GM12892 (cell line): ENCODE measurements around the gene COL19A1.
"Not testable (repeated sequence)": the region's sequence is repeated elsewhere in the genome, so short reads cannot be mapped to it uniquely, and the experiment has no call there.

ENCODE experiments used
- DNase-seq: peaks from one replicate; pipeline ENCODE4 v3.0.0; 2011; ENCODE audit not compliant: insufficient read length
- FAIRE-seq: peaks from 2 replicates; lab custom pipeline; 2011; peaks lifted over from hg19 to GRCh38; lab: Jason Lieb, UNC
- POLR2A ChIP-seq: IDR thresholded peaks from 2 replicates; pipeline ENCODE4 v1.6.1; 2011; ENCODE audit warnings: low read depth, low read length, control low read depth
- POLR2AphosphoS5 ChIP-seq: IDR thresholded peaks from 2 replicates; pipeline ENCODE4 v1.6.1; 2011; ENCODE audit warnings: low read depth, low read length, control low read depth
- TAF1 ChIP-seq: IDR thresholded peaks from 2 replicates; pipeline ENCODE4 v1.6.1; 2011; ENCODE audit warnings: low read depth, mild to moderate bottlenecking, control low read depth, low read length, borderline replicate concordance

The COL19A1 gene

DNA sequence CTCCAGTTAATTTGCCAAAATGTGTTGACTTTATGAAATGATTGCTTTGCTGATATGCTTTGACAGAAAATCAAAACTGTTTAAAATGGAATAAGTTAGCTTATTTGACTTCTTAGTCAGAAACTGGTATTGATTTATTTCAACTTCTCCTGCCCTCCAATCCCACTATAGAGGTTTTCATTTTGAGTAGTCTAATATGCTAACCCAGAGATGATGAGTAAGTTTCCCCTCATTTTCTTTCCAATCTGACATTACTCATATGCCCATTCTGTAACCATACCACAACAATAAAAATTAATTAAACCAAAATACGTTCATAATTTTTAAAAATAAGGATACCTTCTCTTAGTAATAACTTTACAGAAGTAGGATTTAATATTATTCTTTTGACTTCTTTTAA is 78.8 kb downstream of the COL19A1 start:
- TF ChIP-seq TAF1: no peak
- no peak for TF ChIP-seq POLR2AphosphoS5
- TF ChIP-seq POLR2A: no peak
- DNase-seq (no peak), FAIRE-seq (no peak)

- no peak for TF ChIP-seq TAF1
- TF ChIP-seq POLR2A: no peak
- TF ChIP-seq POLR2AphosphoS5: no peak
- DNase-seq: no peak
- FAIRE-seq: no peak
These were observed 82.2 kb downstream of the COL19A1 start for GRCh38 chr6:69948479-69949114.

- DNase-seq: no peak
- TF ChIP-seq POLR2AphosphoS5: no peak
- TF ChIP-seq POLR2A: no peak
These were observed 87.1 kb downstream of the COL19A1 start for GRCh38 chr6:69953491-69953890.

DNA sequence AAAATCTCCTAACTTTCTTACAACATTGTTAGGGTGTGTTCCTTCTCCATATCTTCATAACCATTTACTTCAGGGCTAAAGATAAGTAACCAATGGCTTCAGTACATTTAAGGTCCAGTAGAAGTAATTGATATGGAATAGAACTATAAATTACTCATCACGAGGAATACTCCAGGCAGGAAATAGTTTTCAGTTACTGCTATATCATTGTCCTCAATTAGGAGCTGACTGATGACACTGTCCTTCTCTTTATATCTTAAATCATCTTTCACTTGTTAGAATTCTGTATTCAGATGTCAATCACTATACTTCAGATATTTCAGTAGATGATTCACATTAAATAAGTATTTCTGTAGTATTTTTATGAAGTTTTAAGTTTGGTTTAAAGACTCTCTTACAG is 88.4 kb downstream of the COL19A1 start:
- FAIRE-seq (no peak), DNase-seq (no peak)
- TF ChIP-seq POLR2A (no peak), TAF1 (no peak), POLR2AphosphoS5 (no peak)

More at GRCh38 chr6:69953491-69953890, 87.1 kb downstream of the COL19A1 start:
- no peak for FAIRE-seq

DNA sequence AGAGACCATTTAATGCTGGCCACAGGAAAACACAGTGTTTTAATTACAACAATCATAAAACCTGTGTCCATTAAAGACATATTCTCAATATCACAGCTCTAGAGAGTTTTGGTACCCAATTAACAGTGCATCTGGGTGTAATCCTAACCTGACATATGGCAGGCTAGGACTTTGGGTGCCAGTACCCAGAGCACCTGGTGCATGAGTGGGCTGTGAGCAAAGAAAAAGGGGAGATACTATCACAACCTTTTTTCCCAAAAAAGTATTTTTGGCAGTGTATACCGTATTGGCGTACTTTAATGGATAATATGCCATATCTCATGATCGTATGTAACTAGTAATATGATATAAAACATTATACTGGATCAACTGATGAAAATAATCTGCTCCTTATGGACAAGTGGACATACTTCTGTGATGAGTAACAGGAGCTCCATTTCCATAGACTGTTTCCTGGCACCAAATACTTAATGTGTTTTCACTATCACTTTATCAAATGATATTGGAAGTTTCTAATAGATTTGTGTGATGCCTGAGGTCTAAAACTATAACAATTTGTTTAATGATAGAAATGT is 91.7 kb downstream of the COL19A1 start:
- TF ChIP-seq POLR2A: no peak
- no peak for TF ChIP-seq TAF1
- TF ChIP-seq POLR2AphosphoS5: no peak
- FAIRE-seq (no peak), DNase-seq (no peak)

GRCh38 chr6:69958978-69959377 is 92.6 kb downstream of the COL19A1 start:
- DNase-seq (no peak), FAIRE-seq (no peak)
- no peak for TF ChIP-seq TAF1
- TF ChIP-seq POLR2A: no peak
- no peak for TF ChIP-seq POLR2AphosphoS5

DNA sequence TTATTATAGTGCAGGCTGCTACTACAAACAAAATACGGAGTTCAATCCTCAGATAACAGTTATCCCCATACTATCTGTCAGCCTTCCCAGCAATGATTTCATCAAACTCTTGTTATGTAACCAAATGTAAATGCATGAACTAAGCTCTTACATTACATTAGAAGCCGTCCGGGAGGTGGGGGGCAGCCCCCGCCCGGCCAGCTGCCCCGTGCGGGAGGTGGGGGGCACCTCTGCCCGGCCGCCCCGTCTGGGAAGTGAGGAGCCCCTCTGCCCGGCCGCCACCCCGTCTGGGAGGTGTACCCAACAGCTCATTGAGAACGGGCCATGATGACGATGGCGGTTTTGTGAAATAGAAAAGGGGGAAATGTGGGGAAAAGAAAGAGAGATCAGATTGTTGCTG is 99.6 kb downstream of the COL19A1 start:
- not testable (repeated sequence) for FAIRE-seq, DNase-seq

DNA sequence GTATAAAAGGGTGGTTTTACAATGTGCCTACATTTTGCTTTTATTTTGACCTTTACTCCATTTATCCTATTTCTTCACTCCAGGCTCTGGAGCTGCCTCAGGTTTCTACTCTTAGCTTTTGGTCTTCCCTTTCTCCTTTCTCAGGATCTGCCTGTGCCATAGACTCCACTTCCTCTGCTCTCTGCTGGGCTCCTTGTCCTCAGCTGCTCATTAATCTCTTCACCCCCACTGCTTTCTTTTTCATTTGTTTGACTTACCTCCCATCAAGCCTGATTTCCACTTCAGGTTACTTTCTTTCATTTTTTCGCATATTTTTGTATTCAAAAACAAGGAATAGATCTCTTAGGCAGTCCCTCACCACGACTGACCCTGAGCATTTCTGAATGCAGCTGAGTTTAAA is 106.8 kb downstream of the COL19A1 start:
- DNase-seq (no peak), FAIRE-seq (no peak)
- TF ChIP-seq POLR2A: no peak
- no peak for TF ChIP-seq TAF1
- TF ChIP-seq POLR2AphosphoS5: no peak

DNA sequence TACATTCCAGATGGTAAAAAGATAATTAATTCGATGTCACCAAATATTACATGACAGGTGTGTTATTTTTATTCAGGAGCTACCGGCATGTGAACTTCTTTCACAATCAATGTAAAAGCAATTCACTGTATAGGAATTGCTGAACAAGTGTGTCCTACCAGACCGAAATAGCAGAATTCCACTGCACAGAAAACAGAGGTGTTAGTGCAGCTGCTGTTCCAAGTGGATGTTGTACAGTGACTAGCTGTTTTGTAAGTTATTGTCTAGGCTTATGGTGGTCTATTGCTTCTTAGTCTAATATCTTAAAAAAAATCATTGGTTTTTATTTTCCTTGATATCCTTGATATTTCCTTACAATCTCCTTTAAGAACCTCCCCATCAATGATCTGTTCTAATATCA is 107.4 kb downstream of the COL19A1 start:
- no peak for FAIRE-seq
- TF ChIP-seq POLR2AphosphoS5: no peak
- no peak for TF ChIP-seq TAF1
- TF ChIP-seq POLR2A: no peak
- DNase-seq: no peak

DNA sequence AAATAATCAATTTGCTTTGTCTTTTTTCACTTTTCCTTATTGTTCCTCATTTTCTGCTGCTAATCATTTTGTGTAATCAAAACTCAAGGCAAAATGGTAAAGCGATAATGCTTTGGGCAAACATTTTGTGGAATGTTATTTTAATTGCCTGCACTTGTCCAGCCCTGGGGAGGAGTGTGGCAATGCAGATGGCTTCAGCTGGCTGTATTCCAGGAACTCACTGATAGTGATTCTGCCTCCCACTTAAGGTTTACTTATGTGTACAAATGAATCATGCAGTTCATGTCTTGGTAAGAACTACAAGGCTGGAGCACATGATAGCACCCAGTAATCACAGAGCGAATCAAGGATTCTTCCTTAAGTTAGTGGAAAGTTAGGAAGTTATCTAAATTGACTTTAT is 107.8 kb downstream of the COL19A1 start:
- DNase-seq: no peak
- FAIRE-seq: no peak
- TF ChIP-seq POLR2AphosphoS5 (no peak), TAF1 (no peak), POLR2A (no peak)

DNA sequence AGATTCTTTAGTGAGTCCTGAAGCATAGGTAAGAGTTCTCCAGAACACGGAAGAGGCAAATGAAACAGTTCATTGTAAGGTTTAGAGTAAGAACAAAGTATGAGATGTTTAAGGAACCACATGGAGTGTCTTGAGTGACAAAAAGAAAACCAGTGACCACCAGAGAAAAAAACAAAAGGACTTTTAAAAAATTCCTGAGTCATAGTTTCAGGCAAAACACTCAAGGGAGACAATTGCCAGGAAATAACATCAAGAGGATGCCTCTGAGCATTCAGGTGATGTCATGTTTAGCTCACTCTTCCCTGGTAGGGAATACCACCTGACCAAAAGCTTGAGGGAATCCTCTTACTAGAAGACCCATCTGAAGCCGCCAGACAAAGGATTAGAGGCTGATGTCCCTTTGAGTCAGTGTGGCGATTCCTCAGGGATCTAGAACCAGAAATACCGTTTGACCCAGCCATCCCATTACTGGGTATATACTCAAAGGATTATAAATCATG is 110.3 kb downstream of the COL19A1 start:
- FAIRE-seq: no peak
- no peak for DNase-seq
- TF ChIP-seq POLR2AphosphoS5 (no peak), TAF1 (no peak), POLR2A (no peak)

DNA sequence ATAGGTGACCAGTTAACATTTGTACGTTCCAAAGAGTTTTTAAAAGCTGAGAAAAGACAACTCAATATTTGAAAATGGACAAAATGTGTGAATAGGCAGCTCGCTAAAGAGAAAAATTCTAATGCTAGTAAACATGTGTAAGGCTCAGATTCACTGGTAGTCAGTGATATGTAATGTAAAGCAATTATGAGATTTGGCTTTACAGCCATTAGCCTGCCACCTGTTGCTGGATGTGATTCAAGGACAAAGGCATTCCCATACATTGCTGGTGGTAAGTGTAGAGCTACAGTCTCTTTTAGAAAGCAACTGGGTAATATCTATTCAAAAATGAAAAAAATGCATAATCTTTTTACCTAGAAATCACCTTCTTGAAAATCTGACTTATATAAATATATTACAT is 114.3 kb downstream of the COL19A1 start:
- no peak for DNase-seq
- TF ChIP-seq POLR2A: no peak
- TF ChIP-seq TAF1: no peak
- no peak for TF ChIP-seq POLR2AphosphoS5
- no peak for FAIRE-seq

DNA sequence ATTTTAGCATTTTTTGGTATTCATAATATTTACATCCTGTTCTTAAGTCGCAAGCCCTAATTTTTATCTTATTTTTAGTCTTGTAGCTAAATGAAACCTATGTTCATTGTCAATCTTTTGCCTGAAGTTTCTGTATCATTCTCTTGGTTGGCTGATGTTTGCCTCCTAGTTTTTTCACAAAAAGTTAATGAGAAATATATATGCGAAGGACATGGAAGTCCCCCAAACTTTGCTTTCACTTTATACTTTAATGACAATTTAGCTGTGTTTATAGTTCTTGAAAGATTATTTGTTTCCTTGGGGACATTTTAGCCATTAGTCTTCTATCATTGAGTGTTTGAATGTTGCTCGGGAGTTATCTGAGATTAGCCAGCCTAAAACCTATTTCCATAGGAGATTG is 118.2 kb downstream of the COL19A1 start:
- no peak for TF ChIP-seq POLR2A
- no peak for TF ChIP-seq TAF1
- no peak for TF ChIP-seq POLR2AphosphoS5

DNA sequence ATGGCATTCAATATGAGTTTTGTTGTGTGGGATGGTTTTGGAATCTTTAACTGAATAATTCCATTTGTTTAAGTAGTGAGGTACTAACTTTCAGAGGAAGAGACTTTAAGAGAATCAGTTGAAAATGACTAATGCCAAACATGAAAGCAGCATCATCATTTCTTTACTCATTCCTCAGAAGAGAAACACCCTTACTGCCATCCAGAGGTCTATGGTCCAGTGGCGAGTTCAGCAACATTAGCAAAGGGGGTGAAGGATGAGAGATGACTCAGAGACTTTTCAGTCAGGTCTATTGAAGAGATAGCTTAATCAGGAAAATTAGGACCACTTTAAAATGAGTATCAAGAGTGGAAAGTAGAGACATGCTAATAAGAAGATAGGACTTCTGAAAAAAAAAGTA is 118.8 kb downstream of the COL19A1 start:
- DNase-seq (no peak), FAIRE-seq (no peak)
- no peak for TF ChIP-seq POLR2AphosphoS5
- TF ChIP-seq POLR2A: no peak
- no peak for TF ChIP-seq TAF1

More for the DNA sequence above, 118.2 kb downstream of the COL19A1 start:
- no peak for FAIRE-seq
- no peak for DNase-seq
